SH-SY5Y (cell line): ENCODE results near the gene XK.

ENCODE experiments used
- GATA2 ChIP-seq: IDR thresholded peaks from 2 replicates; pipeline ENCODE4 v1.6.1; 2011; ENCODE audit warnings: mild to moderate bottlenecking, low read depth, low read length
- GATA3 ChIP-seq: IDR thresholded peaks from 2 replicates; pipeline ENCODE4 v1.6.1; 2011; ENCODE audit warnings: low read depth, mild to moderate bottlenecking, low read length, moderate library complexity

DNA sequence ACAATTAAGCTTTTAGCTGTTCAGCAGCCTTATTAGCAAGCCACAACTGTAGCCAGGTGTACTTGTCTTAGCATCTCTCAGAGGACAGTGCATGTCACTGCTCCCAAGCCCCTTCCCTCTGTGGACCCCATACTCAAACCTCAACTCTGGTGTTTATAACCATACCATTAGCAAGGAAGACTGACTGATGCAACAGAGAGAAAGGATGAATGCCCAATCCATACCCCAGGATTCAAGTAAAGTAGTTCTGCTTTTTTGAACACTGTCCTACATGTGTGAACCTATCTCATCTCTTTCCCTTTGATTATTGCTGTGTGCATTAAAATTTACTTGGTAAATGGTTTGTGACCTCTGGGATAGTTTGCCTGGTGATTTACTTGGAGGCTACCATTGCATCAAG is 71.5 kb downstream of the XK start:
- TF ChIP-seq GATA3: no peak
- no peak for TF ChIP-seq GATA2
